H1 (cell line): ENCODE data around the gene IFNGR1. TPM values are rescaled to one million over a fixed set of nuclear protein-coding genes. Genes with fewer than 3 reads are reported as not detected.

Experiments used
- CTCF ChIA-PET: fragments of 300-600 bp; sonication (Branson Sonifier 250); formaldehyde crosslinking; loops from one replicate; lab custom pipeline; 2021; ENCODE audit not compliant: partially characterized antibody; lab: Charles Lee
- POLR2A ChIA-PET: fragments of 300-600 bp; sonication (Branson Sonifier 250); formaldehyde crosslinking; loops from one replicate; lab custom pipeline; 2021; ENCODE audit warnings: inconsistent platforms; ENCODE audit not compliant: partially characterized antibody; lab: Charles Lee
- DNase-seq, 2 experiments: peaks; one replicate each; pipeline versions ENCODE4 v3.0.0 to v3.0.0-alpha.2; 2010 to 2022; ENCODE audit warnings: low spot score in 2 of 2, low read depth in 1 of 2, mixed read lengths in 1 of 2
- FAIRE-seq: peaks from 2 replicates; lab custom pipeline; 2011; peaks lifted over from hg19 to GRCh38; lab: Jason Lieb, UNC
- H2AFZ ChIP-seq: 2 replicates; pipeline ENCODE4 v1.8.1; 2012; ENCODE audit warnings: low read length, inconsistent platforms
- H2AK5ac ChIP-seq: 2 replicates; pipeline ENCODE4 v1.6.1; 2013; ENCODE audit warnings: low read depth, low read length
- H2BK120ac ChIP-seq: replicated peaks from 2 replicates; pipeline ENCODE3; 2013; ENCODE audit warnings: low read depth, low read length, inconsistent platforms
- H2BK12ac ChIP-seq: 2 replicates; pipeline ENCODE4 v1.6.1; 2013; ENCODE audit warnings: low read depth, low read length
- H2BK15ac ChIP-seq: 2 replicates; pipeline ENCODE4 v1.6.1; 2013; ENCODE audit warnings: low read length
- H2BK20ac ChIP-seq: 2 replicates; pipeline ENCODE4 v1.6.1; 2013; ENCODE audit warnings: low read length
- H2BK5ac ChIP-seq: 2 replicates; pipeline ENCODE4 v1.6.1; 2013; ENCODE audit warnings: low read depth, low read length
- H3K14ac ChIP-seq: 2 replicates; pipeline ENCODE4 v1.6.1; 2013; ENCODE audit warnings: inconsistent platforms; ENCODE audit not compliant: insufficient read length
- H3K18ac ChIP-seq: 2 replicates; pipeline ENCODE4 v1.6.1; 2013; ENCODE audit warnings: low read length; ENCODE audit errors: extremely low read depth
- H3K23ac ChIP-seq: 2 replicates; pipeline ENCODE4 v1.6.1; 2013; ENCODE audit warnings: inconsistent platforms; ENCODE audit not compliant: insufficient read length
- H3K23me2 ChIP-seq: 2 replicates; pipeline ENCODE4 v1.6.1; 2013; ENCODE audit warnings: low read depth, low read length
- H3K27ac ChIP-seq: 2 replicates; pipeline ENCODE4 v1.6.1; 2011; ENCODE audit warnings: low read depth, low read length, inconsistent platforms
- H3K27me3 ChIP-seq, 4 experiments: replicated peaks in 1 of 4; 1 replicate in 1 of 4; 2 replicates in 3 of 4; pipeline versions ENCODE4 v1.6.1 to v1.8.1; 2011 to 2013; ENCODE audit warnings: low read length in 3 of 4, mild to moderate bottlenecking in 3 of 4, inconsistent platforms in 2 of 4, mixed read lengths in 2 of 4, moderate library complexity in 1 of 4; ENCODE audit not compliant: control insufficient read depth in 3 of 4, insufficient read depth in 3 of 4; ENCODE audit errors: extremely low read depth in 1 of 4
- H3K36me3 ChIP-seq, 4 experiments: 2 replicates each; pipeline versions ENCODE4 v1.6.1 to v1.8.1; 2011 to 2013; ENCODE audit warnings: mild to moderate bottlenecking in 4 of 4, low read length in 3 of 4, moderate library complexity in 2 of 4, control low read depth in 1 of 4, inconsistent platforms in 1 of 4; ENCODE audit not compliant: insufficient read depth in 4 of 4, control insufficient read depth in 2 of 4
- H3K4ac ChIP-seq: replicated peaks from 2 replicates; pipeline ENCODE3; 2013; ENCODE audit warnings: low read length, low read depth, mixed read lengths, inconsistent platforms; ENCODE audit not compliant: insufficient read length
- H3K4me1 ChIP-seq, 4 experiments: replicated peaks in 1 of 4; 1 replicate in 1 of 4; 2 replicates in 3 of 4; pipeline versions ENCODE4 v1.6.1 to v1.8.1; 2011 to 2013; ENCODE audit warnings: low read length in 3 of 4, inconsistent platforms in 2 of 4, mixed read lengths in 1 of 4; ENCODE audit not compliant: insufficient read depth in 4 of 4, control insufficient read depth in 3 of 4
- H3K4me2 ChIP-seq, 2 experiments: 2 replicates each; pipeline versions ENCODE4 v1.6.1 to v1.8.1; 2011 to 2013; ENCODE audit warnings: low read depth in 2 of 2, low read length in 2 of 2, control low read depth in 1 of 2, inconsistent platforms in 1 of 2, mild to moderate bottlenecking in 1 of 2; ENCODE audit not compliant: insufficient read depth in 1 of 2
- H3K4me3 ChIP-seq, 4 experiments: fragments of 200-600, 300-600 bp in 1 of 4; sonication (generic), shearing (Covaris generic), sonication (Bioruptor Twin) in 1 of 4; 2 replicates each; pipeline versions ENCODE4 v1.5.1 to v1.8.1; 2011 to 2016; ENCODE audit warnings: low read length in 4 of 4, low read depth in 3 of 4, control low read depth in 2 of 4, inconsistent platforms in 2 of 4, mild to moderate bottlenecking in 2 of 4, mixed read lengths in 1 of 4, moderate library complexity in 1 of 4; ENCODE audit not compliant: insufficient read depth in 2 of 4; ENCODE audit errors: extremely low read depth in 1 of 4
- H3K56ac ChIP-seq: replicated peaks from 2 replicates; pipeline ENCODE3; 2013; ENCODE audit warnings: low read depth, mild to moderate bottlenecking, mixed read lengths, low read length, inconsistent platforms; ENCODE audit not compliant: insufficient read length
- H3K79me1 ChIP-seq: 2 replicates; pipeline ENCODE4 v1.6.1; 2013; ENCODE audit warnings: low read depth, low read length, control low read depth
- H3K79me2 ChIP-seq, 2 experiments: 2 replicates each; pipeline versions ENCODE4 v1.6.1 to v1.8.1; 2012 to 2013; ENCODE audit warnings: low read length in 2 of 2, mild to moderate bottlenecking in 2 of 2, inconsistent platforms in 1 of 2; ENCODE audit not compliant: insufficient read depth in 2 of 2, control insufficient read depth in 1 of 2
- H3K9ac ChIP-seq, 4 experiments: replicated peaks in 1 of 4; 1 replicate in 1 of 4; 2 replicates in 3 of 4; pipeline versions ENCODE4 v1.6.1 to v1.8.1; 2011 to 2013; ENCODE audit warnings: low read depth in 3 of 4, low read length in 3 of 4, control low read depth in 2 of 4, mild to moderate bottlenecking in 2 of 4, moderate library complexity in 2 of 4, inconsistent platforms in 1 of 4; ENCODE audit errors: extremely low read depth in 1 of 4
- H3K9me3 ChIP-seq, 2 experiments: 2 replicates each; pipeline versions ENCODE4 v1.6.1 to v1.8.1; 2012 to 2013; ENCODE audit warnings: mild to moderate bottlenecking in 2 of 2, moderate library complexity in 2 of 2, control low read depth in 1 of 2, inconsistent platforms in 1 of 2, low read depth in 1 of 2, low read length in 1 of 2, mixed read lengths in 1 of 2; ENCODE audit not compliant: insufficient read depth in 2 of 2
- H4K20me1 ChIP-seq, 2 experiments: replicated peaks in 1 of 2; 2 replicates each; pipeline versions ENCODE3 to v1.8.1; 2011 to 2013; ENCODE audit warnings: inconsistent platforms in 2 of 2, low read length in 2 of 2, mild to moderate bottlenecking in 1 of 2; ENCODE audit not compliant: insufficient read depth in 2 of 2, control insufficient read depth in 1 of 2
- H4K5ac ChIP-seq: 2 replicates; pipeline ENCODE4 v1.6.1; 2013; ENCODE audit warnings: low read length, low read depth, mixed read lengths, inconsistent platforms; ENCODE audit not compliant: insufficient read length
- H4K8ac ChIP-seq: 2 replicates; pipeline ENCODE4 v1.8.0; 2013; ENCODE audit warnings: mild to moderate bottlenecking, moderate library complexity, low read length, inconsistent platforms; ENCODE audit not compliant: insufficient read depth; ENCODE audit errors: extremely low read depth
- H4K91ac ChIP-seq: replicated peaks from 2 replicates; pipeline ENCODE3; 2013; ENCODE audit warnings: low read length, mixed read lengths, inconsistent platforms; ENCODE audit not compliant: insufficient read length
- BRCA1 ChIP-seq: IDR thresholded peaks from 2 replicates; pipeline ENCODE4 v1.6.1; 2012; ENCODE audit warnings: low read depth, low read length, improper control_type of control experiment
- POLR2A ChIP-seq, 2 experiments: IDR thresholded peaks; 1 replicate in 1 of 2; 2 replicates in 1 of 2; pipeline ENCODE4 v1.6.1; 2011; ENCODE audit warnings: low read depth in 2 of 2, low read length in 2 of 2, mild to moderate bottlenecking in 2 of 2; ENCODE audit errors: control extremely low read depth in 1 of 2
- POU5F1 ChIP-seq: IDR thresholded peaks from 2 replicates; pipeline ENCODE4 v1.6.1; 2011; ENCODE audit warnings: low read depth, mild to moderate bottlenecking, low read length, moderate library complexity
- RAD21 ChIP-seq, 2 experiments: IDR thresholded peaks in 1 of 2; conservative IDR thresholded peaks in 1 of 2; 2 replicates each; pipeline ENCODE4 v1.6.1; 2011; ENCODE audit warnings: low read depth in 2 of 2, low read length in 2 of 2, improper control_type of control experiment in 1 of 2, inconsistent platforms in 1 of 2, mild to moderate bottlenecking in 1 of 2, moderate library complexity in 1 of 2
- RBBP5 ChIP-seq: IDR thresholded peaks from 2 replicates; pipeline ENCODE4 v1.7.1; 2012; ENCODE audit warnings: low read depth, mild to moderate bottlenecking, inconsistent platforms, low read length, moderate library complexity, borderline replicate concordance
- RFX5 ChIP-seq: IDR thresholded peaks from 2 replicates; pipeline ENCODE4 v1.6.1; 2011; ENCODE audit warnings: low read depth, low read length, improper control_type of control experiment, borderline replicate concordance
- RNF2 ChIP-seq: fragments of 200-900, 300-1000 bp; sonication (generic); IDR thresholded peaks from 2 replicates; pipeline ENCODE4 v1.7.1; 2016; ENCODE audit warnings: borderline replicate concordance, low read depth, mild to moderate bottlenecking, antibody characterized with exemption, low read length; ENCODE audit not compliant: poor library complexity, severe bottlenecking; ENCODE audit errors: missing control alignments
- WGBS, 2 experiments: shearing (Covaris generic) in 1 of 2; methylation state at CpG; one replicate each; pipeline versions ENCODE4 v1.1.6 to v1.1.7; 2013 to 2015; ENCODE audit warnings: low lambda C conversion rate in 2 of 2, mixed read lengths in 2 of 2, inconsistent platforms in 1 of 2, low coverage in 1 of 2, missing lambda C conversion rate in 1 of 2; ENCODE audit not compliant: insufficient replicate concordance in 2 of 2, insufficient coverage in 1 of 2, insufficient read length in 1 of 2; ENCODE audit errors: extremely low coverage in 1 of 2, missing lambda C conversion rate in 1 of 2; 5-methylcytosine and 5-hydroxymethylcytosine counted together
- polyA plus RNA-seq, 7 experiments: library from polyadenylated mRNA; depleted of rRNA in 3 of 7; stranded (reverse) in 5 of 7; unstranded in 2 of 7; fragments of >200 nt in 5 of 7; fragments of 200-250 nt in 2 of 7; gene quantifications; 1 replicate in 5 of 7; 2 replicates in 1 of 7; 4 replicates in 1 of 7; pipeline versions ENCODE4 v1.2.1 to v1.2.3, GENCODE V29; 2011 to 2013; ENCODE audit warnings: missing spikeins in 2 of 7, mixed read lengths in 2 of 7
- total RNA-seq: library from RNA; stranded (reverse); fragmentation: NEBNext Ultra II Directional; extraction: Animal tissue kit (Norgen Biotek cat#: 25700); gene quantifications from 2 replicates; pipeline ENCODE4 v1.2.1, GENCODE V29; 2021

The IFNGR1 gene
- total and polyA plus RNA-seq, 2 of the 8 experiments (the other 6 are each of a cell fraction or from before 2014, with no cell fraction given) = 9.7 to 20.9 TPM

DNA sequence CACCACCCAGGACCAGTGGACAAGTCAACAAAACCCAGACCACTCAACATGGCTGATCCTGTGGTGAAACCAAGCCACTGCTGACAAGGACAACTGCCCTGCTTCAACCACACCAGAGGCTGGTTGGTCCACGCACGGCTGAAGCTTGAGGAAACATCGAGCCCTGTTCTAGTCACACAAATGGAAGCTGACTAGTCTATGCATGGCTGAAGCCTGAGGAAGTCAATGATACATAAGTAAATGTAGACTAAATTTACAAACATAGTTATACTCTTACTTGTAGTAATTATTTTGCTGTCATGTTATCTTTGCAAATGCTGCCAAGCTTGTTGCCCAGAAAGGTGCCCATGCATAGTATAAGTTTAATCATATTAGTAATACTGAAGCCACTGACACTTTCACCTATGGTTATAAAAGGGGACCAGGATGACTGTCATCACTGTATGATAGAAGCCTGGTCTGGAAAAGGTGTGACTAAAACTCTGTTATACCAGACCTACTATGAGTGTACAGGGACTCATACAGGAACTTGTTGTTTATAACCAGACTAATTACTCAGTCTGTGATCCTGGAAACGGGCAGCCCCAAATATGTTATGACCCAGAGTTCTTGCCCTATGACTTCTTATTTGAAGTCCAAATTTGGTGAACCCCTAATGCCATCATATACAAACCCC lies 51.3 kb downstream of the IFNGR1 start:
- TF ChIP-seq POLR2A (IDR thresholded peaks at IDR 0.05; ENCODE audit: control extremely low read depth in 1 of 2, low read depth in 2 of 2, low read length in 2 of 2) (no peak), POU5F1 (no peak), RFX5 (no peak), RBBP5 (no peak), BRCA1 (no peak), RAD21 (IDR thresholded peaks at IDR 0.05 in 1 of 2, conservative IDR thresholded peaks at IDR 0.05 in 1 of 2; ENCODE audit: low read depth in 2 of 2, low read length in 2 of 2) (no peak), RNF2 (no peak)
- Histone ChIP-seq H3K27ac (no peak overlapping the region), H2AK5ac (no peak overlapping the region), H4K91ac (no peak overlapping the region), H3K36me3 (no peaks in the 10 kb centered on the region; a peak in 1 of 8 replicates), H3K79me2 (no peaks in the 10 kb centered on the region), H3K4me1 (peaks cover 0 to 6% (median 3%) of the 10 kb centered on the region in 4 experiments; a peak in 3 of 7 replicates), H3K4ac (no peak overlapping the region), H2BK120ac (no peak overlapping the region), H4K8ac (no peak overlapping the region), H2BK12ac (no peak overlapping the region), H3K79me1 (no peaks in the 10 kb centered on the region), H3K14ac (no peak overlapping the region), H2AFZ (no peak overlapping the region), H3K4me2 (no peak overlapping the region), H3K18ac (no peak overlapping the region), H3K23me2 (no peaks in the 10 kb centered on the region), H3K27me3 (no peaks in the 10 kb centered on the region), H2BK5ac (no peak overlapping the region), H3K4me3 (no peak overlapping the region), H2BK20ac (no peak overlapping the region), H3K23ac (no peak overlapping the region), H4K5ac (no peak overlapping the region), H3K9ac (no peak overlapping the region), H4K20me1 (no peaks in the 10 kb centered on the region), H2BK15ac (no peak overlapping the region), H3K56ac (no peak overlapping the region), H3K9me3 (peaks cover 35 to 41% of the 10 kb centered on the region in 2 experiments)
- FAIRE-seq (no peak), DNase-seq (no peak)
- POLR2A ChIA-PET = no interaction called here
- 94% methylated on average over 4 of the region's 4 CpGs; no CpG with 5 or more reads in 1 of the 2 experiments for WGBS, 2 experiments
- CTCF ChIA-PET = no interaction called here
